GM18526 (cell line): ENCODE results near the gene ZNF747.

Experiments used
- POLR2A ChIP-seq: IDR thresholded peaks from 3 replicates; pipeline ENCODE4 v1.6.1; 2011; ENCODE audit not compliant: insufficient read length; ENCODE audit errors: extremely low read depth

The ZNF747 gene

GRCh38 chr16:30546115-30546514 is 11.5 kb upstream of the ZNF747 start:
- TF ChIP-seq POLR2A, result no peak

GRCh38 chr16:30543067-30543466 is 8.4 kb upstream of the ZNF747 start:
- no peak for TF ChIP-seq POLR2A

- TF ChIP-seq POLR2A, result no peak
Observed at GRCh38 chr16:30541502-30542329, 7.1 kb upstream of the ZNF747 start.

GRCh38 chr16:30539000-30539964 is 4.6 kb upstream of the ZNF747 start:
- TF ChIP-seq POLR2A, result no peak

- TF ChIP-seq POLR2A, result no peak
Observed at GRCh38 chr16:30535777-30536190, 1.1 kb upstream of the ZNF747 start.

- TF ChIP-seq POLR2A, result no peak
Observed at GRCh38 chr16:30535106-30535776, 583 bp upstream of the ZNF747 start.

- TF ChIP-seq POLR2A, result no peak
Observed at GRCh38 chr16:30533748-30534367, 800 bp downstream of the ZNF747 start.

GRCh38 chr16:30533146-30533522 is 1.5 kb downstream of the ZNF747 start:
- TF ChIP-seq POLR2A, result no peak

- TF ChIP-seq POLR2A, result no peak
Observed at GRCh38 chr16:30532285-30533145, 2.1 kb downstream of the ZNF747 start.

- TF ChIP-seq POLR2A, result no peak
Observed at GRCh38 chr16:30530163-30531037, 4.3 kb downstream of the ZNF747 start.

GRCh38 chr16:30528799-30529457 is 5.7 kb downstream of the ZNF747 start:
- no peak for TF ChIP-seq POLR2A

- no peak for TF ChIP-seq POLR2A
Observed at GRCh38 chr16:30527635-30528178, 7.0 kb downstream of the ZNF747 start.
